ENCODE results near the gene ARVCF. TPM values are rescaled to one million over a fixed set of nuclear protein-coding genes. Genes with fewer than 3 reads are reported as not detected.

ARVCF gene
- total RNA-seq, 1 donor from 2014 or later: 119 TPM

GRCh38 chr22:19932367-19933206, 84.0 kb downstream of the ARVCF start:
- Mint-ChIP-seq H3K4me1 (ENCODE audit: low read depth, unreplicated experiment) (no peaks in the 10 kb centered on the region), H3K4me3 (ENCODE audit: unreplicated experiment) (no peak overlapping the region), H3K27me3 (ENCODE audit: unreplicated experiment) (peaks cover 8% of the 10 kb centered on the region), H3K36me3 (ENCODE audit: unreplicated experiment) (peaks cover 14% of the 10 kb centered on the region), H3K27ac (ENCODE audit: unreplicated experiment) (no peak overlapping the region), H3K9me3 (ENCODE audit: unreplicated experiment) (peaks cover 10% of the 10 kb centered on the region)
- no peak for DNase-seq
- TF ChIP-seq CTCF (IDR thresholded peaks at IDR 0.05; ENCODE audit: partially characterized antibody, unreplicated experiment): no peak

GRCh38 chr22:19931514-19931913, 85.1 kb downstream of the ARVCF start:
- peaks cover 6% of the 10 kb centered on the region for H3K36me3 Mint-ChIP-seq (ENCODE audit: unreplicated experiment)
- no peak for DNase-seq
- no peak overlapping the region for H3K4me3 Mint-ChIP-seq (ENCODE audit: unreplicated experiment)

GRCh38 chr22:19930551-19931486, 85.8 kb downstream of the ARVCF start:
- Mint-ChIP-seq H3K36me3 (ENCODE audit: unreplicated experiment) (no peaks in the 10 kb centered on the region), H3K27me3 (ENCODE audit: unreplicated experiment) (peaks cover 8% of the 10 kb centered on the region), H3K4me1 (ENCODE audit: low read depth, unreplicated experiment) (no peaks in the 10 kb centered on the region), H3K9me3 (ENCODE audit: unreplicated experiment) (peaks cover 7% of the 10 kb centered on the region), H3K4me3 (ENCODE audit: unreplicated experiment) (no peak overlapping the region), H3K27ac (ENCODE audit: unreplicated experiment) (no peak overlapping the region)
- no peak for DNase-seq
- TF ChIP-seq CTCF (IDR thresholded peaks at IDR 0.05; ENCODE audit: partially characterized antibody, unreplicated experiment): no peak

More at GRCh38 chr22:19931514-19931913, 85.1 kb downstream of the ARVCF start:
- Mint-ChIP-seq H3K27ac (ENCODE audit: unreplicated experiment) (no peak overlapping the region), H3K4me1 (ENCODE audit: low read depth, unreplicated experiment) (no peaks in the 10 kb centered on the region), H3K27me3 (ENCODE audit: unreplicated experiment) (peaks cover 8% of the 10 kb centered on the region), H3K9me3 (ENCODE audit: unreplicated experiment) (peaks cover 10% of the 10 kb centered on the region)
- TF ChIP-seq CTCF (IDR thresholded peaks at IDR 0.05; ENCODE audit: partially characterized antibody, unreplicated experiment): no peak

GRCh38 chr22:19929586-19930550, 86.8 kb downstream of the ARVCF start:
- Mint-ChIP-seq H3K27ac (ENCODE audit: unreplicated experiment) (no peak overlapping the region), H3K27me3 (ENCODE audit: unreplicated experiment) (peaks cover 8% of the 10 kb centered on the region), H3K9me3 (ENCODE audit: unreplicated experiment) (no peaks in the 10 kb centered on the region), H3K36me3 (ENCODE audit: unreplicated experiment) (no peaks in the 10 kb centered on the region), H3K4me1 (ENCODE audit: low read depth, unreplicated experiment) (no peaks in the 10 kb centered on the region), H3K4me3 (ENCODE audit: unreplicated experiment) (no peak overlapping the region)
- no peak for DNase-seq
- no peak for TF ChIP-seq CTCF (IDR thresholded peaks at IDR 0.05; ENCODE audit: partially characterized antibody, unreplicated experiment)
